GM10248 (cell line): Measurements from ENCODE around the gene HOXA3.

ENCODE experiments used
- CTCF ChIA-PET: fragments of 300-600 bp; sonication (Branson Sonifier 250); formaldehyde crosslinking; extraction: SDS; loops from one replicate; lab custom pipeline; 2021; ENCODE audit warnings: antibody characterized with exemption; lab: Yijun Ruan, JAX
- POLR2A ChIA-PET: fragments of 350-650 bp; sonication (Branson Sonifier 250); formaldehyde crosslinking; extraction: SDS; loops from one replicate; lab custom pipeline; 2020; ENCODE audit warnings: antibody characterized with exemption; lab: Yijun Ruan, JAX
- DNase-seq: peaks from one replicate; pipeline ENCODE4 v3.0.0; 2012; ENCODE audit errors: extremely low spot score
- CTCF ChIP-seq: IDR thresholded peaks from 2 replicates; pipeline ENCODE4 v1.5.1; 2012; ENCODE audit warnings: mild to moderate bottlenecking, low read depth; ENCODE audit errors: extremely low read depth, missing control alignments, control extremely low read depth

Gene HOXA3

DNA sequence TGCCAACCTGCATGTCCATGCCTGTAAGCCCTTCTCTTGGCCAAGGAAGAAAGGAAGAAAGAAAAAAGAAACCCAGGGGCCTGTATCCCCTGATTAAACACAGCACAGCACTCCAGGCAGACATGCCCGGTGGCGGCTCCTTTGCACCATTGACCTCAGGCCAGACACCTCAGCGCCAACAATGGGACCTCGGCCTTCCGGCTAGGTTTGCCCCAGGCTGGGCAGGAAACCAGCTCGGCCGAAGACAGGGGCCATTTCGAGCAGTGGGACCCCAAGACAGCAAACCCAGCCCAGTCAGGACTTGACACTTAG, 18.9 kb upstream of the HOXA3 start:
- ChIA-PET CTCF (interaction anchor here (3.8 kb wide), 1 partner anchor 10 kb away, joined by 19 read pairs; no protein-coding TSS in a partner anchor), POLR2A (no interaction called here)
- no peak for TF ChIP-seq CTCF
- DNase-seq, result no peak

GRCh38 chr7:27170426-27171324, 18.3 kb upstream of the HOXA3 start:
- TF ChIP-seq CTCF, result no peak
- CTCF ChIA-PET, result interaction anchor here (3.8 kb wide), 1 partner anchor 10 kb away, joined by 19 read pairs; no protein-coding TSS in a partner anchor
- DNase-seq, result no peak
- POLR2A ChIA-PET, result no interaction called here

DNA sequence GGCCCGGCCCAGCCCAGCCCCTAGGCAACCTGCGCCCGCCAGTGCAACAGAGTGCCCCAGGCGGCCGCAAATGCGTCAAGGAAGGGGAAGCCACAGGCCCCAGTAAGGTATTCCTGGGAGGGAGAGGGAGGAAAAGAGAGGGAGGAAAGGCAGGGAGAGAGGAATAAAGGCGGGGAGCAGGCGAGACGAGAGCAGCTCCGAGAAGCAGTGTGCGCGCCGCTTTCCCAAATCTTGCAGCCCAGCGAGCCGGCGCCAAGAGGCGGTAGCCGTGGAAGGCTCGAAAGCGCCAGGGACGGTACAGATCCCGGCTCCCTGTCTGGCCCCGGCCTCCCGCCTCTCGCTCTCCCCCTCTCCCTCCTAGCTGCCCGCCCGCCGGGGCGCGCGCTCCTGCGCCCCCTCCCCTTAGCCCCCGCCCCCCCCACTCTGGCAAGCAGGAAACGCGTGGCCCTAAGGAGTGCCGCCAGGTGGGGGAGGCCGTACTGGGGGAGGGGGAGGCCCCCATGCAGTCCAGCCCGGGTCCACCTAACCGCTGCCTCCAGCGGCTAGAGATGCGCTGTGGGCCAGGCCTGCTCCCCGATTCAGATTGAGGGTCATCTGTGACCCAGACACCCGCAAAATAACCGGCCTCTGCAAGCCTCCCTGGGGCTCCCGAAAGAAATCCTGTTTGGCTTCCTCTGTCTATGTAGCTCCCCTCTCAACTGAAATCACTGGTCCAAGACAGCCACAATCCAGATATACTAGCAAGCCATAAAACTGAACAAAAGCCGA, 17.5 kb upstream of the HOXA3 start:
- DNase-seq, result no peak
- CTCF ChIA-PET, result interaction anchor here (3.8 kb wide), 1 partner anchor 9 kb away, joined by 19 read pairs; no protein-coding TSS in a partner anchor
- TF ChIP-seq CTCF, result no peak
- POLR2A ChIA-PET, result no interaction called here

GRCh38 chr7:27168265-27168947, 16.0 kb upstream of the HOXA3 start:
- POLR2A ChIA-PET, result no interaction called here
- CTCF ChIA-PET, result interaction anchor here (1.6 to 2.0 kb wide), 3 partner anchors 9 to 486 kb away, joined by 4 to 7 read pairs (median 5); no protein-coding TSS in a partner anchor
- DNase-seq, result no peak
- no peak for TF ChIP-seq CTCF

DNA sequence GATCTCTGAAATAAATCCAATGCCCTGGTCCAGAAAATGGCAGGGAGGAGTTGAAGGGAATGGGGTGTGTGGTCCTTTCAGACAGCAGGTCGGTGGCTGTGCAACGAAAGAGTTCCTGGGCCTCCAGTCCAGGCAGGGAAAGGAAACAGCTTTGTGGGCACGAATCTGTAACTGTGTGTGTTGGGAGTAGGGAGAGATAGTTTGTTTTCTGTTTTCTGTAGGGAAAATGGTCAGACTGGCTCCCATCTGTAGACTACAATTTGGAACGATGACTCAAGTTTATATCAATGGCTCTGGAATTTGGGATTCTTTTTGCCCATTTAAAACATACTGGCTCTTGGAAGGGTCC, 15.5 kb upstream of the HOXA3 start:
- CTCF ChIA-PET, result interaction anchor here (1.6 to 2.0 kb wide), 3 partner anchors 8 to 486 kb away, joined by 4 to 7 read pairs (median 5); no protein-coding TSS in a partner anchor
- TF ChIP-seq CTCF, result no peak
- DNase-seq, result no peak
- POLR2A ChIA-PET, result no interaction called here
